ENCODE data around the gene KCNJ14.

DNA sequence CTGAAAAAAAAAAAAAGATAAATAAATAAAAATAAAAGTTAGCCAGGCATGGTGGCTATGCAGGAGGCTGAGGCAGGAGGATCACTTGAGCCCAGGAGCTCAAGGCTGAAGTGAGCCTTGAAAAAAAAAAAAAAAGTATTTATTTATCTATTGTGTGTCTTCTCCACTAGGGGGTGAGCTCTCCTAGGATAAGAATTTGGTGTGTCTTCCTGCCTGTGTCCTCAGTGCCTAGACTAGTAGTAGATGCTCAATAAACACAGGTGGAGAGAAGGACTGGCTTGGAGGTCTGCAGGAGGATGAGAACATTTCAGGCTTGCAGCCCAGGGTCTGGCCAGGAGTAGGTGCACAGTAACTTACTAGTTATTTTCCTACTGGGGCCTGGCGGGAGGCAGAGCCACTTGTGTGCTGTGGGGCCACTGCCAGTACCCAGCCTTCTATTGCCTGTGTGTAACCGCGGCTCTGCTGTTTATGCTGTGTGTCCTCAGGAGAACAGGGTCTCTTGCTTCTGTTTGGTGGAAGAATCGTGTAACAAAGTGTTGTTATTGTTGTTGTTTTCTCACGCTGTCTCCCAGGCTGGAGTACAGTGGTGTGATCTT, 50.9 kb downstream of the KCNJ14 start:
- TF ChIP-seq, protein P1, sequence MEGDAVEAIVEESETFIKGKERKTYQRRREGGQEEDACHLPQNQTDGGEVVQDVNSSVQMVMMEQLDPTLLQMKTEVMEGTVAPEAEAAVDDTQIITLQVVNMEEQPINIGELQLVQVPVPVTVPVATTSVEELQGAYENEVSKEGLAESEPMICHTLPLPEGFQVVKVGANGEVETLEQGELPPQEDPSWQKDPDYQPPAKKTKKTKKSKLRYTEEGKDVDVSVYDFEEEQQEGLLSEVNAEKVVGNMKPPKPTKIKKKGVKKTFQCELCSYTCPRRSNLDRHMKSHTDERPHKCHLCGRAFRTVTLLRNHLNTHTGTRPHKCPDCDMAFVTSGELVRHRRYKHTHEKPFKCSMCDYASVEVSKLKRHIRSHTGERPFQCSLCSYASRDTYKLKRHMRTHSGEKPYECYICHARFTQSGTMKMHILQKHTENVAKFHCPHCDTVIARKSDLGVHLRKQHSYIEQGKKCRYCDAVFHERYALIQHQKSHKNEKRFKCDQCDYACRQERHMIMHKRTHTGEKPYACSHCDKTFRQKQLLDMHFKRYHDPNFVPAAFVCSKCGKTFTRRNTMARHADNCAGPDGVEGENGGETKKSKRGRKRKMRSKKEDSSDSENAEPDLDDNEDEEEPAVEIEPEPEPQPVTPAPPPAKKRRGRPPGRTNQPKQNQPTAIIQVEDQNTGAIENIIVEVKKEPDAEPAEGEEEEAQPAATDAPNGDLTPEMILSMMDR (IDR thresholded peaks at IDR 0.05) = peak in 2 of 3 experiments; percentile 24 to 35
- TF ChIP-seq POLR2A (IDR thresholded peaks at IDR 0.05) = no peak
- TF ChIP-seq POLR2AphosphoS5 (IDR thresholded peaks at IDR 0.05; ENCODE audit: insufficient read depth in 1 of 2, low read depth in 1 of 2) = no peak

Measured in vagina (tissue), 2 donors.